Measurements from ENCODE around the gene ADM5. TPM values are rescaled to one million over a fixed set of nuclear protein-coding genes. Genes with fewer than 3 reads are reported as not detected.

Gene ADM5
- total RNA-seq, 1 donor from 2014 or later = 1.9 TPM

GRCh38 chr19:49704888-49705642 is 15.7 kb downstream of the ADM5 start:
- Histone ChIP-seq H3K36me3 (no peaks in the 10 kb centered on the region), H3K27ac (no peak overlapping the region), H3K4me1 (no peaks in the 10 kb centered on the region), H3K9me3 (no peaks in the 10 kb centered on the region), H3K27me3 (no peaks in the 10 kb centered on the region), H3K4me3 (no peak overlapping the region)
- ATAC-seq = peak; percentile 10
- TF ChIP-seq CTCF (IDR thresholded peaks at IDR 0.05) = no peak
- intact Hi-C loops (cut with DNase I) = no loop called here
- no peak for DNase-seq

GRCh38 chr19:49705919-49706318 is 16.5 kb downstream of the ADM5 start:
- peak; percentile 22 for ATAC-seq
- TF ChIP-seq CTCF (IDR thresholded peaks at IDR 0.05) = no peak

GRCh38 chr19:49710372-49710951 is 21.1 kb downstream of the ADM5 start:
- Histone ChIP-seq H3K9me3 (no peaks in the 10 kb centered on the region), H3K36me3 (no peaks in the 10 kb centered on the region), H3K4me3 (no peak overlapping the region), H3K27me3 (no peaks in the 10 kb centered on the region), H3K27ac (no peak overlapping the region), H3K4me1 (no peaks in the 10 kb centered on the region)
- DNase-seq (no peak), ATAC-seq (no peak)
- intact Hi-C loops (cut with DNase I) = no loop called here
- no peak for TF ChIP-seq CTCF (IDR thresholded peaks at IDR 0.05)

More at GRCh38 chr19:49705919-49706318, 16.5 kb downstream of the ADM5 start:
- Histone ChIP-seq H3K4me3 (no peak overlapping the region), H3K27ac (no peak overlapping the region), H3K27me3 (no peaks in the 10 kb centered on the region), H3K4me1 (no peaks in the 10 kb centered on the region), H3K36me3 (no peaks in the 10 kb centered on the region), H3K9me3 (no peaks in the 10 kb centered on the region)
- no peak for DNase-seq
- intact Hi-C loops (cut with DNase I) = no loop called here

- no peak for DNase-seq
- Histone ChIP-seq H3K36me3 (no peaks in the 10 kb centered on the region), H3K9me3 (no peaks in the 10 kb centered on the region), H3K27me3 (no peaks in the 10 kb centered on the region), H3K27ac (no peak overlapping the region), H3K4me3 (no peak overlapping the region), H3K4me1 (peaks cover 3% of the 10 kb centered on the region)
- ATAC-seq = peak; percentile 28
- intact Hi-C loops (cut with DNase I) = no loop called here
- no peak for TF ChIP-seq CTCF (IDR thresholded peaks at IDR 0.05)
Observed at GRCh38 chr19:49712397-49712859, 23.0 kb downstream of the ADM5 start.

GRCh38 chr19:49713236-49713845 is 23.9 kb downstream of the ADM5 start:
- ATAC-seq (no peak), DNase-seq (no peak)
- H3K4me1 ChIP-seq = peaks cover 5% of the 10 kb centered on the region
- no peak for TF ChIP-seq CTCF (IDR thresholded peaks at IDR 0.05)
- no peaks in the 10 kb centered on the region for H3K9me3 ChIP-seq
- H3K4me3 ChIP-seq = no peak overlapping the region
- no peak overlapping the region for H3K27ac ChIP-seq
- H3K27me3 ChIP-seq = no peaks in the 10 kb centered on the region
- intact Hi-C loops (cut with DNase I) = no loop called here
- H3K36me3 ChIP-seq = no peaks in the 10 kb centered on the region

All from upper lobe of right lung (tissue), 1 donor.